Stimulated activated CD8-positive, alpha-beta memory T cell treated with anti-CD3 and anti-CD28 coated beads, Interleukin-12 subunit alpha, Interleukin-12 subunit beta, amount 100 ng/mL, for 24 hours (primary cell): ENCODE data around the gene PRR15.

Experiments
- DNase-seq: peaks from one replicate; pipeline ENCODE4 v3.0.0-alpha.2; 2020; ENCODE audit errors: extremely low read depth

The PRR15 gene

GRCh38 chr7:29609162-29610037 is 45.8 kb downstream of the PRR15 start:
- DNase-seq, result no peak

GRCh38 chr7:29610086-29610485 is 46.5 kb downstream of the PRR15 start:
- no peak for DNase-seq

- no peak for DNase-seq
These were observed 48.4 kb downstream of the PRR15 start for GRCh38 chr7:29611941-29612544.

GRCh38 chr7:29612596-29612995 is 49.0 kb downstream of the PRR15 start:
- DNase-seq, result no peak

- no peak for DNase-seq
These were observed 49.5 kb downstream of the PRR15 start for GRCh38 chr7:29613100-29613499.

- no peak for DNase-seq
These were observed 50.6 kb downstream of the PRR15 start for GRCh38 chr7:29614229-29614628.
